ELR (cell line): ENCODE measurements around the gene C17orf78.
A peak's percentile ranks its signal among the peaks of the same experiment; 100 is the strongest.

Experiments
- DNase-seq: peaks from one replicate; pipeline ENCODE4 v3.0.0-alpha.2; 2015; ENCODE audit warnings: low read depth

Gene C17orf78

DNA sequence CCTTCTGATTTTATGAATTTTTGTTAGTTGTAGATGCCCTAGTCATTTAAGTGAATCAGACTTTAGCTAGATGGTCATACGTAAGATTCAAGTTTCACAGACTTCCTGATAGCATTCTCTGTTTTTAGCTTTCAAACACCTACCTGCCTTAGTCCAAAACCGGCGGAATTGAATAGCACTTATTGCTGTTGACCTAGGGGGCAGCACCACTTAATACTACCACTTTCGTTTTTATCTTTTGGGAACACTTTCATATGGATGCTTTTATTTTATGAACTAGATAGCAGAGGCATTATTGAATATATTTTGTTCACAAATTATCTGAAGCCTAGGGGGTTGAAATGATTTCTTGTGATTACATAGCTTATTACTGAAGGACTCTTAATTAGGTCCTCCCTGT lies 62.4 kb downstream of the C17orf78 start:
- DNase-seq = peak; percentile 16

DNA sequence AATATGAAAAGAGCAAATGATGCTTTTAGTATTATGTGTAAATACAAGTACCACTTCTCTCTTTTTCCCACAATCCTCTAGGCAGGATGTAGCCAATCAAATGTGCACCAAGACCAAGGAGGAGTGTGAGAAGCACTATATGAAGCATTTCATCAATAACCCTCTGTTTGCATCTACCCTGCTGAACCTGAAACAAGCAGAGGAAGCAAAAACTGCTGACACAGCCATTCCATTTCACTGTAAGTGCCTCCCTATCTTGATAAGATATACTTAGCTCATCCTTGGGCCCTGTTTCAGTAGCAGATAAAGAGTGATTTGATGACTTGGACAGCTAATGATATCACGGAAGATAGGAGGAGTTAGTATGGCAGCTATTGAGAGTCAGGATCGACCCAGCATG lies 64.6 kb downstream of the C17orf78 start:
- DNase-seq = no peak

DNA sequence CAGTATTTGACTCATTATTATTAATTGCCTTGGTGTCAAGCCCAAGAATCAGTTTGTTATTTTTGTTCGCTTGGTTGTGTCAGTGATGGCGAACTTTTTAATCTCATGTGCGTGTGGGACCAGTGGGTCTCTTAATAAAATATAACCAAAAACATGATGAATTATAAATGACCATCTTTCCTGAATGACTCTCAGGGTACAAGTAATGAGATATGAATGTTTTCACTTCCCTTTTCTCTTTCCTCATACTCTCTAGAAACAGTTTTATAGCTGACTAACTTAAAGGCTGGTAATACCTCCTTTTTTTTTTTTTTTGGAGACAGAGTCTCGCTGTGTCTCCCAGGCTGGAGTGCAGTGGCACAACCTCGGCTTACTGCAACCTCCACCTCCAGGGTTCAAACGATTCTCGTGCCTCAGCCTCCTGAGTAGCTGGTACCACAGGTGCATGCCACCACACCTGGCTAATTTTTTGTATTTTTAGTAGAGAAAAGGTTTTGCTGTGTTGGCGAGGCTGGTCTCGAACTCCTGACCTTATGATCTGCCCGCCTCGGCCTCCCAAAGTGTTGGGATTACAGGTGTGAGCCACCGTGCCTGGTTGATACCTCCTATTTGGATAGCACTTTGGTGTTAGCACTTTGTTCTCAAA lies 65.7 kb downstream of the C17orf78 start:
- DNase-seq = peak; percentile 34
